ENCODE data around the gene PCSK4. TPM values are rescaled to one million over a fixed set of nuclear protein-coding genes. Genes with fewer than 3 reads are reported as not detected.

The PCSK4 gene
- total and polyA plus RNA-seq, 9 donors = 0.76 to 3.1 (median 0.84) TPM

DNA sequence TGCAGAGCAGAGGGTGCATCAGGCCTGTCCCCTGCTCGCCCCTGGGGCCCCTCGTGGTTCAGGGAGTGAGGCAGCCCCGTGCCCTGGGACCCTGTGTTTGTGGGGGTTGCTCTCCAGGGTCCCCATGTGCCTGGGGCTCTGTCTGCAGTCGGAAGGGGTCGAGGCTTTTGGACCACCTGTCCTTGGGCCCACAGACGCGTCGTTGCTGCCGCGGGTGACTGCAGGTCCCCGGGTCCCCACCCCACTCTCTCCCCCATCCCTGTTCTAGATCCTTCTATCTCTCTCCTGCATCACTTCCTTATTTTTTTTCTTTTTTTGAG lies 1.9 kb downstream of the PCSK4 start:
- no peak overlapping the region for H3K27ac ChIP-seq (ENCODE audit: low read length)
- H3K4me1 ChIP-seq (ENCODE audit: control insufficient read depth, insufficient read depth, low read length) = peaks cover 20% of the 10 kb centered on the region
- peaks cover 21% of the 10 kb centered on the region for H3K27me3 ChIP-seq (ENCODE audit: control insufficient read depth, insufficient read depth, low read length)
- DNase-seq = no peak
- H3K4me3 ChIP-seq (ENCODE audit: low read length) = no peak overlapping the region
- H3K36me3 ChIP-seq (ENCODE audit: control insufficient read depth, insufficient read depth, low read length) = no peaks in the 10 kb centered on the region
- H3K9me3 ChIP-seq (replicated peaks; ENCODE audit: control insufficient read depth, low read depth, low read length) = no peaks in the 10 kb centered on the region
- 91% methylated on average over 10 of the region's 11 CpGs for whole genome bisulfite sequencing (ENCODE audit: insufficient coverage)

GRCh38 chr19:1487576-1488281 lies 2.4 kb downstream of the PCSK4 start:
- Histone ChIP-seq H3K27ac (ENCODE audit: low read length) (no peak overlapping the region), H3K9me3 (replicated peaks; ENCODE audit: control insufficient read depth, low read depth, low read length) (no peaks in the 10 kb centered on the region), H3K4me1 (ENCODE audit: control insufficient read depth, insufficient read depth, low read length) (peaks cover 17% of the 10 kb centered on the region), H3K36me3 (ENCODE audit: control insufficient read depth, insufficient read depth, low read length) (no peaks in the 10 kb centered on the region), H3K27me3 (ENCODE audit: control insufficient read depth, insufficient read depth, low read length) (peaks cover 16% of the 10 kb centered on the region), H3K4me3 (ENCODE audit: low read length) (no peak overlapping the region)
- DNase-seq = no peak
- WGBS (ENCODE audit: insufficient coverage) = 89% methylated on average over 32 of the region's 40 CpGs

DNA sequence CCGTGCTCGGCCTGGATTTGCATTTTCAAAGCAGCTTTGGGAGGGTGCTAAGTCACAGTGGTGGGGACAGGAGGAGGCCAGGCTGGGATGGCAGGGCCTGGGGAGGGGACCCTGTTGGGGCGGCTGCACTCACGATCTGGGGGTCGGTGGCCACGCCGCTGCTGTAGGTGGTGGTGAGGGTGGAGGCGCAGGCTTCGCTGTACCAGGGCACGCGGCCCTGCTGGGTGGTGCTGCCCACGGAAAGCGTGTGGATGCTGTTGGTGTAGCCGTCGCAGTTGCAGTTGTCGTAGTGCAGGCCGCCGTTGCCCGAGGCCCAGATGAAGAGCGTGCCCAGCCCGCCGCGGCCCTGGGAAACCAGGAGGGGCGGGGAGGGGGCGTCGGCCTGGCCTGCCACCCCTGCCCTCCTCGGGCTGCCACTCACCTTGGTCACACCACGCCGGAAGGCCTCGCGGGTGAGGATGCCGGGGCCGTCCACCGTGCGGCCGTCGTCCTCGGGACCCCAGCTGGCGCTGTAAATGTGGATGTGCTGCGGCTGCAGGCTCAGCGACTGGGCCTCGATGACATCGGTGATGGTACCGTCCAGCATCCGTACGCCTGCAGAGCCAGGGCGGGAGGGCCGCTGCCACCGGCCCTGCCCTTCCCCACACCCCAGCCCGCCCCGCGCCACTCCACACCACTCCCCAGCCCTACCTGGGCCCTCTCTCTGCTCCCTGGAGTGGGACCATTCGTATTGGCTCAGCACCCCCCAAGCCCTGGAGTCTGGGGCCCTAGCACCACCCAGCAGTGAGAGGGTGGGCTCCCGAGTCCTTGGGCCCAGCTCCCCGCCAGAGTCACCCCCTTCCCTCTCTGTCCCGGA lies 3.2 kb downstream of the PCSK4 start:
- Histone ChIP-seq H3K4me3 (ENCODE audit: low read length) (no peak overlapping the region), H3K27ac (ENCODE audit: low read length) (no peak overlapping the region), H3K36me3 (ENCODE audit: control insufficient read depth, insufficient read depth, low read length) (no peaks in the 10 kb centered on the region), H3K9me3 (replicated peaks; ENCODE audit: control insufficient read depth, low read depth, low read length) (no peaks in the 10 kb centered on the region), H3K4me1 (ENCODE audit: control insufficient read depth, insufficient read depth, low read length) (peaks cover 17% of the 10 kb centered on the region), H3K27me3 (ENCODE audit: control insufficient read depth, insufficient read depth, low read length) (peaks cover 8% of the 10 kb centered on the region)
- 89% methylated on average over 50 of the region's 56 CpGs for WGBS (ENCODE audit: insufficient coverage)
- DNase-seq = no peak

- no peak overlapping the region for H3K27ac ChIP-seq (ENCODE audit: low read length)
- no peaks in the 10 kb centered on the region for H3K36me3 ChIP-seq (ENCODE audit: control insufficient read depth, insufficient read depth, low read length)
- DNase-seq = no peak
- no peaks in the 10 kb centered on the region for H3K27me3 ChIP-seq (ENCODE audit: control insufficient read depth, insufficient read depth, low read length)
- H3K4me3 ChIP-seq (ENCODE audit: low read length) = no peak overlapping the region
- WGBS (ENCODE audit: insufficient coverage) = 89% methylated on average over 19 of the region's 23 CpGs
- H3K4me1 ChIP-seq (ENCODE audit: control insufficient read depth, insufficient read depth, low read length) = peaks cover 6% of the 10 kb centered on the region
- H3K9me3 ChIP-seq (replicated peaks; ENCODE audit: control insufficient read depth, low read depth, low read length) = no peaks in the 10 kb centered on the region
Observed at GRCh38 chr19:1483979-1484428, 6.1 kb downstream of the PCSK4 start.

DNA sequence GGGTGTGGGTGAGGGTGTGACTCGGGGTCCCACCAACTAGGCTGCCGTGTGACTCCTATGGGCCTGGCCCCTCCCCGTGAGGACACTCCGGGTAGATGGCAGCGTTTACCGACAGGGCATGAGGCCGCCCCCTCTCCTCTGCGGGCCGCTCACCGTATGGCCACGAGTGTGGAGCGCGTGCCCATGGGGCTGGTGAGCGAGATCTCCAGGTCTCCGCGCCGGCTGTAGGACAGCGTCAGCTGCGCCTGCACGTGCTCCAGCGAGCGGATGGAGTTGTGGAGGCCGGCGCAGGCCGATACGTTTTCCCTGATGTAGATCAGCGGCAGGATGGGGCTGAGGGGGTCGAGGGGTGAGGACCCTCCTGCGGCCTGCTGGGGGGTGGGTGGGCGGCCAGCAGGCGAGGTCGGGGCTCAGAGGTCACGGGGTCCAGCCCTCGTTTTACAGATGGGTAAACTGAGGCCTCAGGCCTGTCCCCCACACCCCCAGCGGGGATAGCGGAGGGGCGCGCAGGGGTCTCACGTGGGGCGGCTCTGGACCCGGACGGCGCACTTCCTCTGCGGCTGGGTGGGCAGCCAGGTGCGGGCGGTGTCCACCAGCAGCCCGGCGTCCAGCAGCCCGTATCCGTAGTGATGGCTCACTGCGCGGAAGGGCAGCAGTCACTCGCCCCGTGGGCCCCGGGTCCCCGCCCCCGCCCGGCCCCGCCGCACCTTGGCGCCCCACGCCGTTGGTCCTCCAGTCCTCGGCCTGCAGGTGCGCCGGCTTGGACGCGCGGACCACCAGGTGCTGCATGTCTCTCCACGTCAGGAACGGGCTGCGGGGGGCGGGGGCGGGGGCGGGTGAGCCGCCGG lies 6.8 kb downstream of the PCSK4 start:
- Histone ChIP-seq H3K9me3 (replicated peaks; ENCODE audit: control insufficient read depth, low read depth, low read length) (no peaks in the 10 kb centered on the region), H3K27me3 (ENCODE audit: control insufficient read depth, insufficient read depth, low read length) (no peaks in the 10 kb centered on the region), H3K4me3 (ENCODE audit: low read length) (no peak overlapping the region), H3K36me3 (ENCODE audit: control insufficient read depth, insufficient read depth, low read length) (no peaks in the 10 kb centered on the region), H3K27ac (ENCODE audit: low read length) (no peak overlapping the region), H3K4me1 (ENCODE audit: control insufficient read depth, insufficient read depth, low read length) (peaks cover 8% of the 10 kb centered on the region)
- DNase-seq = no peak
- 90% methylated on average over 73 of the region's 77 CpGs for WGBS (ENCODE audit: insufficient coverage)

GRCh38 chr19:1482361-1483130 lies 7.6 kb downstream of the PCSK4 start:
- Histone ChIP-seq H3K27ac (ENCODE audit: low read length) (no peak overlapping the region), H3K9me3 (replicated peaks; ENCODE audit: control insufficient read depth, low read depth, low read length) (no peaks in the 10 kb centered on the region), H3K36me3 (ENCODE audit: control insufficient read depth, insufficient read depth, low read length) (no peaks in the 10 kb centered on the region), H3K4me3 (ENCODE audit: low read length) (no peak overlapping the region), H3K27me3 (ENCODE audit: control insufficient read depth, insufficient read depth, low read length) (no peaks in the 10 kb centered on the region), H3K4me1 (ENCODE audit: control insufficient read depth, insufficient read depth, low read length) (peaks cover 12% of the 10 kb centered on the region)
- WGBS (ENCODE audit: insufficient coverage) = 91% methylated on average over 29 of the region's 37 CpGs
- DNase-seq = no peak

- Histone ChIP-seq H3K4me1 (ENCODE audit: control insufficient read depth, insufficient read depth, low read length) (peaks cover 12% of the 10 kb centered on the region), H3K4me3 (ENCODE audit: low read length) (no peak overlapping the region)
Observed at GRCh38 chr19:1481893-1482360, 8.2 kb downstream of the PCSK4 start.

DNA sequence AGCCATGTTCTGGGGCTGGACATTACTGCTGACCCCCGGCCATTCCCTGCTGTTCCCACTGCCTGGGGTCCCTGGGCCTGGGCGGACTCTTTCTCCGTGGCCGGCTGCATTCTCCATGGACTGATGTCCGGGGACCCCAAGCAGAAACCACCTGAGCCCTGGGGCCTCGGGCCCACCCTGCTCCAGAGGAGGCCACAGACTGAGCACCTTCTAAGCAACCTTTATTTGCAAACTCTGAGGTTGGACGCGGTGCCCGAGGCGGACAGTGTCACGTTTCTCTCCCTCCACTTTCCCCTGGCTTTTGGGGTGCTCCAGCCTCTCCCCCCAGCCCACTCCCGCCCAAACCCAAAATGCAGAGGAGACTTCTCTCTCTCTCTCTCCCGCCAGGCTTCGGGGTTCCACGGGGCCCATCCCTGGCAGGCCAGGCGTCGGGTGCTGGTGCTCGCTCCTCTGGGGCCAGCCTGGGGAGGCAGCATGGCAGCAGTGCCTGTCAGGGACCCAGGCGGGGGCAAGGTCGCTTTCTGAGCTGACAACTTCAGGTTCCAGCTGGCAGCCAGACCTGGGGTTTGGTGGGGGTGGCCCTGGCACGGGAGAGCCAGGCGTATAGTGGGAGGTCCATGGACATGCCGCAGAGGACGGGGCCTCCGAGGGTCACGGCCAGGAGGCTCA lies 8.8 kb downstream of the PCSK4 start:
- no peak overlapping the region for H3K27ac ChIP-seq (ENCODE audit: low read length)
- WGBS (ENCODE audit: insufficient coverage) = 85% methylated on average over 26 of the region's 26 CpGs
- no peaks in the 10 kb centered on the region for H3K27me3 ChIP-seq (ENCODE audit: control insufficient read depth, insufficient read depth, low read length)
- DNase-seq = no peak
- H3K36me3 ChIP-seq (ENCODE audit: control insufficient read depth, insufficient read depth, low read length) = peaks cover 3% of the 10 kb centered on the region
- peaks cover 12% of the 10 kb centered on the region for H3K4me1 ChIP-seq (ENCODE audit: control insufficient read depth, insufficient read depth, low read length)
- H3K4me3 ChIP-seq (ENCODE audit: low read length) = no peak overlapping the region
- H3K9me3 ChIP-seq (replicated peaks; ENCODE audit: control insufficient read depth, low read depth, low read length) = no peaks in the 10 kb centered on the region

More at GRCh38 chr19:1481893-1482360, 8.2 kb downstream of the PCSK4 start:
- no peak overlapping the region for H3K27ac ChIP-seq (ENCODE audit: low read length)
- 90% methylated on average over 35 of the region's 36 CpGs for WGBS (ENCODE audit: insufficient coverage)
- no peaks in the 10 kb centered on the region for H3K9me3 ChIP-seq (replicated peaks; ENCODE audit: control insufficient read depth, low read depth, low read length)
- no peaks in the 10 kb centered on the region for H3K27me3 ChIP-seq (ENCODE audit: control insufficient read depth, insufficient read depth, low read length)
- no peak for DNase-seq
- H3K36me3 ChIP-seq (ENCODE audit: control insufficient read depth, insufficient read depth, low read length) = peaks cover 3% of the 10 kb centered on the region
